ENCODE results near the gene TASP1. TPM values are rescaled to one million over a fixed set of nuclear protein-coding genes. Genes with fewer than 3 reads are reported as not detected.

Gene TASP1
- total and polyA plus RNA-seq, 8 donors = 2.9 to 33.8 (median 6.9) TPM

DNA sequence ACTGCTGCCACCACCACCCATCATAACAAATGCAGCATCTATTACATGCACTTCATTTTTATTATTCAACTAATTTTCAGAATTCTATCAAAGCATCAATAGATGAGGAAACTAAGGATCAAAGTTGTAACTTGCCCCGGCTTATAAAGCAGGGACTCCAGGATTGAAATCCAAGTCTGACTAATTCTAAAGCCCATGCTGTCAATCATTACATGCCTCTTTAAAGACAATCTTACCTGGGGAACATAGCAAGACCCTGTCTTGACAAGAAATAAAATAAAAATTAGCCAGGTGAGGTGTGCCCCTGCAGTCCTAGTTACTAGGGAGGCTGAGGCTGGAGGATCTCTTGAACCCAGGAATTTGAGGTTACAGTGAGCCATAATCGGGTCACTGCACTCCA lies 235.3 kb downstream of the TASP1 start:
- H3K4me3 ChIP-seq = no peak overlapping the region
- H3K27me3 ChIP-seq = no peaks in the 10 kb centered on the region
- intact Hi-C loops (cut with DNase I; ENCODE audit: low total_unique reads) = no loop called here
- H3K4me1 ChIP-seq = no peaks in the 10 kb centered on the region
- WGBS, 5 donors = 49 to 97% (median 73%) methylated on average over 2 of the region's 2 CpGs
- no peak overlapping the region for H3K27ac ChIP-seq
- no peaks in the 10 kb centered on the region for H3K36me3 ChIP-seq
- no peaks in the 10 kb centered on the region for H3K9me3 ChIP-seq
- TF ChIP-seq EP300 (IDR thresholded peaks at IDR 0.05) = no peak
- TF ChIP-seq POLR2A (IDR thresholded peaks at IDR 0.05) = no peak
- no peak for DNase-seq

- intact Hi-C loops (cut with DNase I; ENCODE audit: low total_unique reads) = no loop called here
- H3K4me1 ChIP-seq = no peaks in the 10 kb centered on the region
- TF ChIP-seq EP300 (IDR thresholded peaks at IDR 0.05) = no peak
- no peak for TF ChIP-seq POLR2A (IDR thresholded peaks at IDR 0.05)
- no peak for TF ChIP-seq POLR2AphosphoS5 (IDR thresholded peaks at IDR 0.05)
- TF ChIP-seq, protein P1, sequence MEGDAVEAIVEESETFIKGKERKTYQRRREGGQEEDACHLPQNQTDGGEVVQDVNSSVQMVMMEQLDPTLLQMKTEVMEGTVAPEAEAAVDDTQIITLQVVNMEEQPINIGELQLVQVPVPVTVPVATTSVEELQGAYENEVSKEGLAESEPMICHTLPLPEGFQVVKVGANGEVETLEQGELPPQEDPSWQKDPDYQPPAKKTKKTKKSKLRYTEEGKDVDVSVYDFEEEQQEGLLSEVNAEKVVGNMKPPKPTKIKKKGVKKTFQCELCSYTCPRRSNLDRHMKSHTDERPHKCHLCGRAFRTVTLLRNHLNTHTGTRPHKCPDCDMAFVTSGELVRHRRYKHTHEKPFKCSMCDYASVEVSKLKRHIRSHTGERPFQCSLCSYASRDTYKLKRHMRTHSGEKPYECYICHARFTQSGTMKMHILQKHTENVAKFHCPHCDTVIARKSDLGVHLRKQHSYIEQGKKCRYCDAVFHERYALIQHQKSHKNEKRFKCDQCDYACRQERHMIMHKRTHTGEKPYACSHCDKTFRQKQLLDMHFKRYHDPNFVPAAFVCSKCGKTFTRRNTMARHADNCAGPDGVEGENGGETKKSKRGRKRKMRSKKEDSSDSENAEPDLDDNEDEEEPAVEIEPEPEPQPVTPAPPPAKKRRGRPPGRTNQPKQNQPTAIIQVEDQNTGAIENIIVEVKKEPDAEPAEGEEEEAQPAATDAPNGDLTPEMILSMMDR (IDR thresholded peaks at IDR 0.05) = no peak
Measured at GRCh38 chr20:13402986-13403385, 235.7 kb downstream of the TASP1 start.

DNA sequence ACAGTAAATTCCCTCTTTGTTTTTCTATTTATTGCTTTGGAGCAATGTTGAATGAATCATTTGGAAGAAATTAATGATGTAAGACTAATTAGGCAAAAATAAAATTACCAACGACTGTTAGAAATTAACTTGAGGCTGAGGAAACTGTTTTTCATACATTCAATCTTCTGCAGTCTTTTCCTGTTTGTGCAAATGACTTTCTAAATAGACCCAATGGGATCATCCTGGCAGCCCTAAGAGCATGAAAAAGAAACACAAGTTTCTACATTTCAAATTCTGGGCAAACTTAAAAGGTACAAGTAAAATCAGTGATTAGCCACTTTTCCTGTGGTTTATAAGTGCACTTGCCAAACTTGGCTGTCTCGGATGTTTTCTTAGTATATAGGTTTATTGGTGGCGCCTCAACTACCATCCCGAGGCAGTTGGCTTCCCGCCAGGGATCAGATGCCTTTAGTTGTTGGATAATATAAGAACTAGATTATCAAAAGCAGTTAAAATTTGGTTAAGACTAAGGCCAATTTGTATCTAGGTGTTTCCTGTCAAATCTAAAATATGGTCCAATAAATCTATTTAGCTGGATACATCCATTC lies 236.5 kb downstream of the TASP1 start:
- intact Hi-C loops (cut with DNase I; ENCODE audit: low total_unique reads) = no loop called here
- TF ChIP-seq EP300 (IDR thresholded peaks at IDR 0.05) = no peak
- no peak for TF ChIP-seq POLR2A (IDR thresholded peaks at IDR 0.05)
- no peak for TF ChIP-seq POLR2AphosphoS5 (IDR thresholded peaks at IDR 0.05)
- TF ChIP-seq, protein P1 (IDR thresholded peaks at IDR 0.05) = no peak
- H3K36me3 ChIP-seq = no peaks in the 10 kb centered on the region
- no peak for DNase-seq
- no peak overlapping the region for H3K27ac ChIP-seq
- H3K9me3 ChIP-seq = no peaks in the 10 kb centered on the region
- 78 to 92% (median 84%) methylated on average over 5 of the region's 5 CpGs for WGBS, 5 donors
- H3K4me1 ChIP-seq = no peaks in the 10 kb centered on the region
- H3K27me3 ChIP-seq = no peaks in the 10 kb centered on the region
- H3K4me3 ChIP-seq = no peak overlapping the region

More at GRCh38 chr20:13402986-13403385, 235.7 kb downstream of the TASP1 start:
- WGBS, 5 donors = 94 to 100% (median 98%) methylated on average over 2 of the region's 2 CpGs
- Histone ChIP-seq H3K27ac (no peak overlapping the region), H3K27me3 (no peaks in the 10 kb centered on the region), H3K4me3 (no peak overlapping the region), H3K36me3 (no peaks in the 10 kb centered on the region), H3K9me3 (no peaks in the 10 kb centered on the region)
- no peak for DNase-seq

DNA sequence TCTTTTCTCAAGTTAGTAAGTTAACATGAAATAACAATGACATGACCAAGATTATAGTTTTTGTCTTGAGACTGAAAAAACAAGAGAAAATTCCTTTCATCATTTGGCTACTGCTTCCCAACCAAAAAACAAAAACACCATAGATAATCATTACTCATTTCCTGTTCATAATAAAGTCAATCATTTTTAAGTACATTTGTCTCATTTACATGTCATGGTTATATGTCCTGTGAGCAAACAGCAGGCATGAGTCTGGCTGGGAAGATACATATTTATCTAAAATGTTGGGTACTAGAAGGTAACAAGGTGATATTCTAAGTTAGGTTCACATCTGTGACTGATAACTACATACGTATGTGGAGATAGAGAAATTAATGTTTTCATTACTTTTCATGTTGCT lies 237.1 kb downstream of the TASP1 start:
- intact Hi-C loops (cut with DNase I; ENCODE audit: low total_unique reads) = no loop called here
- no peaks in the 10 kb centered on the region for H3K36me3 ChIP-seq

GRCh38 chr20:13400453-13400852 lies 238.3 kb downstream of the TASP1 start:
- Histone ChIP-seq H3K27ac (no peak overlapping the region), H3K36me3 (no peaks in the 10 kb centered on the region), H3K27me3 (no peaks in the 10 kb centered on the region), H3K4me3 (no peak overlapping the region), H3K4me1 (no peaks in the 10 kb centered on the region), H3K9me3 (no peaks in the 10 kb centered on the region)
- no peak for TF ChIP-seq POLR2AphosphoS5 (IDR thresholded peaks at IDR 0.05)
- TF ChIP-seq EP300 (IDR thresholded peaks at IDR 0.05) = no peak
- no peak for TF ChIP-seq POLR2A (IDR thresholded peaks at IDR 0.05)
- TF ChIP-seq, protein P1 (IDR thresholded peaks at IDR 0.05) = no peak
- WGBS, 5 donors = 80 to 96% (median 87%) methylated on average over 2 of the region's 2 CpGs
- intact Hi-C loops (cut with DNase I; ENCODE audit: low total_unique reads) = no loop called here
- DNase-seq = no peak

More for the DNA sequence above, 237.1 kb downstream of the TASP1 start:
- no peaks in the 10 kb centered on the region for H3K27me3 ChIP-seq
- no peak for DNase-seq
- TF ChIP-seq, protein P1 (IDR thresholded peaks at IDR 0.05) = no peak
- TF ChIP-seq POLR2A (IDR thresholded peaks at IDR 0.05) (no peak), POLR2AphosphoS5 (IDR thresholded peaks at IDR 0.05) (no peak), EP300 (IDR thresholded peaks at IDR 0.05) (no peak)
- H3K27ac ChIP-seq = no peak overlapping the region
- no peak overlapping the region for H3K4me3 ChIP-seq
- H3K4me1 ChIP-seq = no peaks in the 10 kb centered on the region
- WGBS, 5 donors = 70 to 100% (median 94%) methylated on average over 1 of the region's 1 CpG
- no peaks in the 10 kb centered on the region for H3K9me3 ChIP-seq
